RWPE2 (cell line): ENCODE data around the gene GALNT17.
"Not testable (repeated sequence)": the region's sequence is repeated elsewhere in the genome, so short reads cannot be mapped to it uniquely, and the experiment has no call there.

ENCODE experiments used
- ATAC-seq: fragments of 200-7000 bp; cut with Tn5 transposase; 3 replicates; pipeline ENCODE4 v1.9.1; 2021; ENCODE audit warnings: low read depth
- DNase-seq: peaks from one replicate; pipeline ENCODE4 v3.0.0-alpha.2; 2020; ENCODE audit warnings: low spot score
- H3K27ac ChIP-seq: fragments of 450-650 bp; 2 replicates; pipeline ENCODE4 v1.5.1; 2017; ENCODE audit warnings: mild to moderate bottlenecking; ENCODE audit not compliant: poor library complexity, severe bottlenecking
- H3K27me3 ChIP-seq: fragments of 250-450 bp; sonication (Bioruptor Pico); 2 replicates; pipeline ENCODE4 v1.5.1; 2021; ENCODE audit warnings: mild to moderate bottlenecking, moderate library complexity; ENCODE audit not compliant: insufficient read depth, poor library complexity, severe bottlenecking
- H3K36me3 ChIP-seq: fragments of 250-450 bp; sonication (Bioruptor Pico); 2 replicates; pipeline ENCODE4 v1.5.1; 2020; ENCODE audit warnings: low read depth, mild to moderate bottlenecking, moderate library complexity
- H3K4me1 ChIP-seq: fragments of 250-450 bp; sonication (Bioruptor Pico); 2 replicates; pipeline ENCODE4 v1.5.1; 2021; ENCODE audit warnings: mild to moderate bottlenecking, moderate library complexity; ENCODE audit not compliant: insufficient read depth, poor library complexity, severe bottlenecking
- H3K4me3 ChIP-seq: fragments of 250-450 bp; sonication (Bioruptor Pico); 2 replicates; pipeline ENCODE4 v1.5.1; 2021; ENCODE audit warnings: mild to moderate bottlenecking, moderate library complexity; ENCODE audit not compliant: severe bottlenecking
- H3K9me3 ChIP-seq: fragments of 250-450 bp; sonication (Bioruptor Pico); 2 replicates; pipeline ENCODE4 v1.5.1; 2021; ENCODE audit warnings: mild to moderate bottlenecking, moderate library complexity; ENCODE audit not compliant: severe bottlenecking
- TF ChIP-seq, protein P1 (sequence below): fragments of 450-650 bp; IDR thresholded peaks from one replicate; pipeline ENCODE4 v1.5.1; 2017; ENCODE audit warnings: mild to moderate bottlenecking, moderate library complexity; ENCODE audit not compliant: poor library complexity, severe bottlenecking

Gene GALNT17

GRCh38 chr7:71723859-71724258 is 591.9 kb downstream of the GALNT17 start:
- DNase-seq (no peak), ATAC-seq (no peak)
- H3K27ac ChIP-seq = no peak overlapping the region
- no peaks in the 10 kb centered on the region for H3K4me1 ChIP-seq
- no peak overlapping the region for H3K4me3 ChIP-seq
- no peaks in the 10 kb centered on the region for H3K9me3 ChIP-seq
- H3K36me3 ChIP-seq = no peaks in the 10 kb centered on the region
- H3K27me3 ChIP-seq = no peaks in the 10 kb centered on the region
- TF ChIP-seq, protein P1, sequence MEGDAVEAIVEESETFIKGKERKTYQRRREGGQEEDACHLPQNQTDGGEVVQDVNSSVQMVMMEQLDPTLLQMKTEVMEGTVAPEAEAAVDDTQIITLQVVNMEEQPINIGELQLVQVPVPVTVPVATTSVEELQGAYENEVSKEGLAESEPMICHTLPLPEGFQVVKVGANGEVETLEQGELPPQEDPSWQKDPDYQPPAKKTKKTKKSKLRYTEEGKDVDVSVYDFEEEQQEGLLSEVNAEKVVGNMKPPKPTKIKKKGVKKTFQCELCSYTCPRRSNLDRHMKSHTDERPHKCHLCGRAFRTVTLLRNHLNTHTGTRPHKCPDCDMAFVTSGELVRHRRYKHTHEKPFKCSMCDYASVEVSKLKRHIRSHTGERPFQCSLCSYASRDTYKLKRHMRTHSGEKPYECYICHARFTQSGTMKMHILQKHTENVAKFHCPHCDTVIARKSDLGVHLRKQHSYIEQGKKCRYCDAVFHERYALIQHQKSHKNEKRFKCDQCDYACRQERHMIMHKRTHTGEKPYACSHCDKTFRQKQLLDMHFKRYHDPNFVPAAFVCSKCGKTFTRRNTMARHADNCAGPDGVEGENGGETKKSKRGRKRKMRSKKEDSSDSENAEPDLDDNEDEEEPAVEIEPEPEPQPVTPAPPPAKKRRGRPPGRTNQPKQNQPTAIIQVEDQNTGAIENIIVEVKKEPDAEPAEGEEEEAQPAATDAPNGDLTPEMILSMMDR = no peak

GRCh38 chr7:71727347-71727746 is 595.4 kb downstream of the GALNT17 start:
- Histone ChIP-seq H3K4me3 (no peak overlapping the region), H3K27ac (no peak overlapping the region), H3K27me3 (no peaks in the 10 kb centered on the region), H3K9me3 (no peaks in the 10 kb centered on the region), H3K36me3 (no peaks in the 10 kb centered on the region), H3K4me1 (no peaks in the 10 kb centered on the region)
- TF ChIP-seq, protein P1 = no peak
- DNase-seq = no peak
- no peak for ATAC-seq

GRCh38 chr7:71731740-71732139 is 599.8 kb downstream of the GALNT17 start:
- TF ChIP-seq, protein P1 = no peak
- H3K27ac ChIP-seq = no peak overlapping the region
- H3K4me3 ChIP-seq = no peak overlapping the region
- no peaks in the 10 kb centered on the region for H3K4me1 ChIP-seq
- no peaks in the 10 kb centered on the region for H3K27me3 ChIP-seq
- ATAC-seq (no peak), DNase-seq (no peak)
- H3K9me3 ChIP-seq = no peaks in the 10 kb centered on the region
- H3K36me3 ChIP-seq = no peaks in the 10 kb centered on the region

GRCh38 chr7:71733107-71733870 is 601.3 kb downstream of the GALNT17 start:
- ATAC-seq (peak; percentile 48; the same call in 2 of the 3 replicates), DNase-seq (no peak)
- Histone ChIP-seq H3K4me1 (no peaks in the 10 kb centered on the region), H3K4me3 (no peak overlapping the region), H3K27me3 (no peaks in the 10 kb centered on the region), H3K36me3 (no peaks in the 10 kb centered on the region), H3K9me3 (no peaks in the 10 kb centered on the region), H3K27ac (no peak overlapping the region)
- TF ChIP-seq, protein P1 = peak; percentile 76

DNA sequence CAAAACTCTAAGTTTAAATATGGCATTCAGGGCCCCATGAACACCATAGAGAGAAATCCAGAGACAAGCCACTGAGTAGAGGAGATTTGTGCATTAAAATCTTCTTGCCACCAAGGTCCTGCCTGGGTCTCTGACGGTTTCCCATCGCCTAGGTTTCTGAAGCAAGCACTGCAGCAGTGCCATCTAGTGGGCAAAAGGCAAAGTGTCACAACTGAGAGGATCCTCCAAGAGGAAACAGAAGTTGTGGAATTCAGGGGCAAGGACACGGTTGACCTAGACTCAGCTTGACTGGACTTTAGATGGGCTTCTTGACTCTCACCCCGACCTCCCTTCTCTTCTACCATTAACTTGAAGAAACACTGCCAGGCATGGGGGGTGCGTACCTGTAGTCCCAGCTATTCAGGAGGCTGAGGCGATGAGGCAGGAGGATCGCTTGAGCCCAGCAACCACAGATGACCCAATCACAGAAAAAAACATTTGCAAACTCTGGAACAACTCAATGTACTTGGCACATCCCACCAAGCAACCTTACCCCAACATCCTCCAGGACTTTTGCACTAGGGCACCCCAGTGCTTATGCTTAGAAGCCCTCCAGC is 604.1 kb downstream of the GALNT17 start:
- H3K4me1 ChIP-seq = no peaks in the 10 kb centered on the region
- TF ChIP-seq, protein P1 = peak; percentile 88
- ATAC-seq = peak; percentile 69; the same call in 2 of the 3 replicates

DNA sequence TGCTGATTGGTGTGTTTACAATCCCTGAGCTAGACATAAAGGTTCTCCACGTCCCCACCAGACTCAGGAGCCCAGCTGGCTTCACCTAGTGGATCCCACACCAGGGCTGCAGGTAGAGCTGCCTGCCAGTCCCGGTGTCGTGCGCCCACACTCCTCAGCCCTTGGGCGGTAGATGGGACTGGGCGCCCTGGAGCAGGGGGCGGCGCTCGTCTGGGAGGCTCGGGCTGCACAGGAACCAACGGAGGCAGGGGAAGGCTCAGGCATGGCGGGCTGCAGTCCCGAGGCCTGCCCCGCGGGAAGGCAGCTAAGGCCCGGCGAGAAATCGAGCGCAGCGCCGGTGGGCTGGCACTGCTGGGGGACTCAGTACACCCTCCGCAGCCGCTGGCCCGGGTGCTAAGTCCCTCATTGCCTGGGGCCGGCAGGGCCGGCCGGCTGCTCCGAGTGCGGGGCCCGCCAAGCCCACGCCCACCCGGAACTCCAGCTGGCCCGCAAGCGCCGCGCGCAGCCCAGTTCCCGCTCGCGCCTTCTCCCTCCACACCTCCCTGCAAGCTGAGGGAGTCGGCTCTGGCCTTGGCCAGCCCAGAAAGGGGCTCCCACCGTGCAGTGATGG is 606.1 kb downstream of the GALNT17 start:
- H3K4me3 ChIP-seq, H3K27me3 ChIP-seq, H3K9me3 ChIP-seq, H3K27ac ChIP-seq, H3K36me3 ChIP-seq, DNase-seq, H3K4me1 ChIP-seq, ATAC-seq: not testable (repeated sequence)

More for the DNA sequence above, 604.1 kb downstream of the GALNT17 start:
- H3K9me3 ChIP-seq = no peaks in the 10 kb centered on the region
- no peak overlapping the region for H3K27ac ChIP-seq
- no peak for DNase-seq
- H3K36me3 ChIP-seq = no peaks in the 10 kb centered on the region
- no peaks in the 10 kb centered on the region for H3K27me3 ChIP-seq
- H3K4me3 ChIP-seq = no peak overlapping the region
